ENCODE data around the gene COP1.

DNA sequence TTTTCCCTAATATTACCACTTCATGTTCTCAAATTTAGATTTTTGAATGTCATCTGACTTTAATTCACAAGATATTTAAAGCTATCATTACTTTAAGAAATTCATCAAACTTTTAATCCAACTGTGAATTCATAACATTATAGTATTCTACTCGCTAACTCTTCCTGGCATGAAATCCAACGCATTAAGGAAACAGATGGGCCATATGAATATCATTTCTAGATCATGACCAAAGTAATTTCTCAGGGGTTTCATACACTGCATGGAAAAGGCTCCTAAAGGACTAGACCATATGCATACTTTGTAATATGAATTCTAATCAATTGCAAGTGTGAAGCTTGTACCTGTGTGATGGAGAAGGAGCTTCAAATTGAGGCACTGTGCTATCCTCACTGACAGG is 72.4 kb downstream of the COP1 start:
- TF ChIP-seq, protein P1, sequence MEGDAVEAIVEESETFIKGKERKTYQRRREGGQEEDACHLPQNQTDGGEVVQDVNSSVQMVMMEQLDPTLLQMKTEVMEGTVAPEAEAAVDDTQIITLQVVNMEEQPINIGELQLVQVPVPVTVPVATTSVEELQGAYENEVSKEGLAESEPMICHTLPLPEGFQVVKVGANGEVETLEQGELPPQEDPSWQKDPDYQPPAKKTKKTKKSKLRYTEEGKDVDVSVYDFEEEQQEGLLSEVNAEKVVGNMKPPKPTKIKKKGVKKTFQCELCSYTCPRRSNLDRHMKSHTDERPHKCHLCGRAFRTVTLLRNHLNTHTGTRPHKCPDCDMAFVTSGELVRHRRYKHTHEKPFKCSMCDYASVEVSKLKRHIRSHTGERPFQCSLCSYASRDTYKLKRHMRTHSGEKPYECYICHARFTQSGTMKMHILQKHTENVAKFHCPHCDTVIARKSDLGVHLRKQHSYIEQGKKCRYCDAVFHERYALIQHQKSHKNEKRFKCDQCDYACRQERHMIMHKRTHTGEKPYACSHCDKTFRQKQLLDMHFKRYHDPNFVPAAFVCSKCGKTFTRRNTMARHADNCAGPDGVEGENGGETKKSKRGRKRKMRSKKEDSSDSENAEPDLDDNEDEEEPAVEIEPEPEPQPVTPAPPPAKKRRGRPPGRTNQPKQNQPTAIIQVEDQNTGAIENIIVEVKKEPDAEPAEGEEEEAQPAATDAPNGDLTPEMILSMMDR (IDR thresholded peaks at IDR 0.05) = no peak
- no peak for TF ChIP-seq POLR2A (IDR thresholded peaks at IDR 0.05)

Data from right lobe of liver (tissue), 4 donors.